Mesenchymal stem cell (in vitro differentiated cells and primary cell): ENCODE data around the gene IL17RA.
A peak's percentile ranks its signal among the peaks of the same experiment; 100 is the strongest.

Experiments used
- DNase-seq: peaks from one replicate; pipeline ENCODE4 v3.0.0-alpha.2; 2013
- H2AFZ ChIP-seq: one replicate; pipeline ENCODE4 v1.6.1; 2013; ENCODE audit warnings: low read depth, mild to moderate bottlenecking, control low read depth, inconsistent platforms, low read length, moderate library complexity
- H2AK5ac ChIP-seq: 2 replicates; pipeline ENCODE4 v1.6.1; 2013; ENCODE audit warnings: low read length, moderate library complexity, mild to moderate bottlenecking, inconsistent platforms; ENCODE audit not compliant: severe bottlenecking
- H2BK120ac ChIP-seq: one replicate; pipeline ENCODE4 v1.6.1; 2013; ENCODE audit warnings: low read depth, mild to moderate bottlenecking, inconsistent platforms, low read length, moderate library complexity
- H2BK12ac ChIP-seq, 2 experiments: one replicate each; pipeline ENCODE4 v1.6.1; 2013; ENCODE audit warnings: inconsistent platforms in 2 of 2, low read length in 2 of 2, mild to moderate bottlenecking in 2 of 2, moderate library complexity in 2 of 2, control low read depth in 1 of 2
- H2BK15ac ChIP-seq: one replicate; pipeline ENCODE4 v1.6.1; 2013; ENCODE audit warnings: mild to moderate bottlenecking, low read depth, inconsistent platforms; ENCODE audit not compliant: poor library complexity, severe bottlenecking
- H2BK5ac ChIP-seq: 2 replicates; pipeline ENCODE4 v1.6.1; 2013; ENCODE audit warnings: low read depth, mild to moderate bottlenecking, low read length, control low read depth, inconsistent platforms; ENCODE audit not compliant: poor library complexity, severe bottlenecking
- H3K14ac ChIP-seq, 2 experiments: one replicate each; pipeline ENCODE4 v1.6.1; 2013; ENCODE audit warnings: inconsistent platforms in 2 of 2, low read length in 2 of 2, control low read depth in 1 of 2, mild to moderate bottlenecking in 1 of 2, moderate library complexity in 1 of 2
- H3K18ac ChIP-seq, 2 experiments: one replicate each; pipeline ENCODE4 v1.6.1; 2013; ENCODE audit warnings: inconsistent platforms in 2 of 2, low read length in 2 of 2, control low read depth in 1 of 2, low read depth in 1 of 2, mild to moderate bottlenecking in 1 of 2
- H3K23ac ChIP-seq, 2 experiments: one replicate each; pipeline ENCODE4 v1.6.1; 2013; ENCODE audit warnings: inconsistent platforms in 2 of 2, low read length in 2 of 2, mild to moderate bottlenecking in 2 of 2, moderate library complexity in 2 of 2, control low read depth in 1 of 2
- H3K27ac ChIP-seq: 2 replicates; pipeline ENCODE4 v1.5.1; 2013; ENCODE audit warnings: mild to moderate bottlenecking, moderate library complexity, low read length, control low read depth, inconsistent platforms; ENCODE audit not compliant: poor library complexity, severe bottlenecking
- H3K27me3 ChIP-seq, 2 experiments: 2 replicates each; pipeline versions ENCODE4 v1.6.1 to v1.7.0; 2013; ENCODE audit warnings: low read length in 2 of 2, mild to moderate bottlenecking in 2 of 2, moderate library complexity in 2 of 2, control low read depth in 1 of 2, inconsistent platforms in 1 of 2; ENCODE audit not compliant: control insufficient read depth in 1 of 2, insufficient read depth in 1 of 2
- H3K36me3 ChIP-seq, 2 experiments: 2 replicates each; pipeline versions ENCODE4 v1.6.1 to v1.7.0; 2013; ENCODE audit warnings: low read length in 2 of 2, control low read depth in 1 of 2, inconsistent platforms in 1 of 2, low read depth in 1 of 2, mild to moderate bottlenecking in 1 of 2; ENCODE audit not compliant: insufficient read depth in 2 of 2, control insufficient read depth in 1 of 2
- H3K4ac ChIP-seq, 2 experiments: one replicate each; pipeline ENCODE4 v1.6.1; 2013; ENCODE audit warnings: inconsistent platforms in 2 of 2, low read length in 2 of 2, mild to moderate bottlenecking in 2 of 2, moderate library complexity in 2 of 2, control low read depth in 1 of 2, low read depth in 1 of 2
- H3K4me1 ChIP-seq: 2 replicates; pipeline ENCODE4 v1.6.1; 2013; ENCODE audit warnings: low read depth, low read length, control low read depth; ENCODE audit not compliant: control insufficient read depth, insufficient read depth
- H3K4me2 ChIP-seq: 2 replicates; pipeline ENCODE4 v1.6.1; 2013; ENCODE audit warnings: low read length, mild to moderate bottlenecking, inconsistent platforms; ENCODE audit not compliant: poor library complexity, severe bottlenecking
- H3K4me3 ChIP-seq, 2 experiments: 2 replicates each; pipeline versions ENCODE4 v1.5.1 to v1.7.0; 2013; ENCODE audit warnings: low read length in 2 of 2, mild to moderate bottlenecking in 2 of 2, control low read depth in 1 of 2, low read depth in 1 of 2; ENCODE audit not compliant: insufficient read depth in 1 of 2
- H3K79me1 ChIP-seq: replicated peaks from 2 replicates; pipeline ENCODE4 v1.6.1; 2013; ENCODE audit warnings: mild to moderate bottlenecking, control low read depth, low read length, inconsistent platforms; ENCODE audit not compliant: poor library complexity, severe bottlenecking
- H3K9ac ChIP-seq: 2 replicates; pipeline ENCODE4 v1.7.0; 2013; ENCODE audit warnings: mild to moderate bottlenecking, low read length, moderate library complexity
- H3K9me3 ChIP-seq: 2 replicates; pipeline ENCODE4 v1.7.0; 2013; ENCODE audit warnings: mild to moderate bottlenecking, low read length; ENCODE audit not compliant: control insufficient read depth
- H4K8ac ChIP-seq: one replicate; pipeline ENCODE4 v1.6.1; 2013; ENCODE audit warnings: inconsistent platforms, mild to moderate bottlenecking, low read length, moderate library complexity
- H4K91ac ChIP-seq: one replicate; pipeline ENCODE4 v1.6.1; 2013; ENCODE audit warnings: mild to moderate bottlenecking, low read length, inconsistent platforms
- WGBS: methylation state at CpG from one replicate; pipeline ENCODE4 v1.1.7; 2013; ENCODE audit warnings: mixed read lengths; 5-methylcytosine and 5-hydroxymethylcytosine counted together

The IL17RA gene

DNA sequence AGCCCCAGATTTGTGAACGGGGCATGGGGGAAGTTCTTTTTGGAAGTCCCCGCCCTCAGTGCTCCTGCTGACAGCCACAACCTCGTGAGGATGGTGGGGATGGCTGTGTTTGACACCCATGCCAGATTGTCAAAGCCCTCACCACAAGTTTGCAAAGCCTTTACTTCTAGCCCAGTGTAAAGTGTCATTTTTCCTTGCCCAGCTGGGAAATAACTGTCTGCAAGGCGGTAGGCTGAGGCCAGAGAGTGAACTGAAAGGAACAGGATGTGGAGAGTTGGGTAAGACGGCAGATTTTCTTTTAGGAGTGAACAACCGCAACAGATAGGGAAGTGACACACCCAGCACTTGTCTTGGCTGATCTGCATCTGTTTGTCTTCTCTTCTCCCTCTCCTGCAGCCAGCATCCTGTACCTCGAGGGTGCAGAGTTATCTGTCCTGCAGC, 13.6 kb downstream of the IL17RA start:
- Histone ChIP-seq H3K23ac (no peak overlapping the region), H2BK12ac (no peak overlapping the region), H2BK15ac (no peak overlapping the region), H3K14ac (no peak overlapping the region), H3K4ac (no peak overlapping the region), H2BK5ac (no peak overlapping the region), H3K4me1 (no peaks in the 10 kb centered on the region), H3K18ac (no peak overlapping the region), H3K4me3 (no peak overlapping the region), H3K27ac (no peak overlapping the region), H4K8ac (no peak overlapping the region), H4K91ac (no peak overlapping the region), H2AFZ (no peak overlapping the region), H3K4me2 (no peak overlapping the region), H3K9ac (no peak overlapping the region), H2BK120ac (no peak overlapping the region), H3K27me3 (no peaks in the 10 kb centered on the region), H2AK5ac (no peak overlapping the region), H3K36me3 (peaks cover 52 to 65% of the 10 kb centered on the region in 2 experiments), H3K79me1 (peaks cover 21% of the 10 kb centered on the region), H3K9me3 (no peaks in the 10 kb centered on the region)
- 80% methylated on average over 7 of the region's 7 CpGs for WGBS
- no peak for DNase-seq

DNA sequence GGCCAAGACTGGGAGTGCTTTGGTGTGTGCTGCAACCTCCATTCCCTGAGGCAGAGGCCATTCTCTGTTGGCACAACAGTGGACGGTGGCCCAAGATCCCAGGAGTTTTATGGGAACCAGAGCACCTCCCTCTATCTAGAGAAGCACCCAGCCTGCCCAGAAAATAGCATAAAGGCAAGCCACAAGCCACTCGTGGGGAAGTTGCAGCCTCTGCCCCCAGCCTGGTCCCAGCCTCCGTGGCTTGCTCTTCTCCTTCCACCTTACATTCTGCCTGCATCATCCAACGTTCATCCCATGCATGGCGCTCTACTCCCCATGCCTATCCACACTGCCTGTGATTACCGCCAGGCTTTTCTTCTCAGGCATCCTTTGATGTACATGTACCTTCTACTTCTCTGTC, 15.8 kb downstream of the IL17RA start:
- peaks cover 14% of the 10 kb centered on the region for H3K79me1 ChIP-seq
- H3K9me3 ChIP-seq: no peaks in the 10 kb centered on the region
- H3K27ac ChIP-seq: no peak overlapping the region
- no peak overlapping the region for H2BK15ac ChIP-seq
- H3K4me3 ChIP-seq: no peak overlapping the region
- H3K18ac ChIP-seq: no peak overlapping the region
- H3K23ac ChIP-seq: peak overlapping the region in 1 of 2 experiments; percentile 27
- peaks cover 71 to 80% of the 10 kb centered on the region in 2 experiments for H3K36me3 ChIP-seq
- no peak overlapping the region for H4K91ac ChIP-seq
- WGBS: 91% methylated on average over 6 of the region's 6 CpGs
- no peak for DNase-seq
- H3K4ac ChIP-seq: no peak overlapping the region
- H3K4me2 ChIP-seq: no peak overlapping the region
- H4K8ac ChIP-seq: no peak overlapping the region
- no peak overlapping the region for H3K14ac ChIP-seq
- H2AK5ac ChIP-seq: no peak overlapping the region
- no peaks in the 10 kb centered on the region for H3K27me3 ChIP-seq
- H2BK120ac ChIP-seq: no peak overlapping the region
- H2BK5ac ChIP-seq: no peak overlapping the region
- H2AFZ ChIP-seq: no peak overlapping the region
- no peak overlapping the region for H2BK12ac ChIP-seq
- H3K4me1 ChIP-seq: no peaks in the 10 kb centered on the region
- H3K9ac ChIP-seq: no peak overlapping the region

- 94% methylated on average over 13 of the region's 14 CpGs for WGBS
- no peak overlapping the region for H4K8ac ChIP-seq
- H2BK120ac ChIP-seq: no peak overlapping the region
- no peak overlapping the region for H2BK15ac ChIP-seq
- no peaks in the 10 kb centered on the region for H3K9me3 ChIP-seq
- peaks cover 7% of the 10 kb centered on the region for H3K79me1 ChIP-seq
- H2AFZ ChIP-seq: no peak overlapping the region
- no peak overlapping the region for H3K9ac ChIP-seq
- H3K27me3 ChIP-seq: no peaks in the 10 kb centered on the region
- H3K4me1 ChIP-seq: no peaks in the 10 kb centered on the region
- no peak overlapping the region for H3K18ac ChIP-seq
- H3K27ac ChIP-seq: no peak overlapping the region
- no peak overlapping the region for H2AK5ac ChIP-seq
- no peak overlapping the region for H3K14ac ChIP-seq
- H3K36me3 ChIP-seq: peaks cover 79 to 91% of the 10 kb centered on the region in 2 experiments
- no peak for DNase-seq
- no peak overlapping the region for H2BK5ac ChIP-seq
- H3K4me2 ChIP-seq: no peak overlapping the region
- H4K91ac ChIP-seq: no peak overlapping the region
- H3K23ac ChIP-seq: no peak overlapping the region
- no peak overlapping the region for H3K4me3 ChIP-seq
- no peak overlapping the region for H2BK12ac ChIP-seq
- H3K4ac ChIP-seq: no peak overlapping the region
Observed at GRCh38 chr22:17101475-17102296, 16.9 kb downstream of the IL17RA start.

DNA sequence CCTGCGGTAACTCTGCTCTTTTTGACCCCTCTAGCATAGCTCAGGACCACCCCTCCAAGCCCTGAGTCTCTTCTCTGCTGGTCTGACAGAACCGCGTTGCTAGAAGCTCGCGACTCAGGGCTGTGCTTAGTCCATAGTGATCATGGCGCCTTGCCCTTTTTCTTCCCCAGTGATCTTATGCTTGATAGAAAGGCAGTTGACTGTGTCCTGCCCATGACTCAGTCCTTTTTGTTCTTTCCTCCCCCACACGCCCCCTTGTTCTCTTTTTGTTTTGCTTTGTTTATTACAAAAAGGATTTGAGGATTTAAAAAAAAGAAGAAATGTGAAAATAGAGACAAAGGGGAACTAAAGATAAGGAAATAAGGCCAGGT, 17.5 kb downstream of the IL17RA start:
- H3K23ac ChIP-seq: no peak overlapping the region
- H2BK5ac ChIP-seq: no peak overlapping the region
- no peak overlapping the region for H3K4ac ChIP-seq
- no peak overlapping the region for H2AK5ac ChIP-seq
- H2BK12ac ChIP-seq: no peak overlapping the region
- H3K4me2 ChIP-seq: no peak overlapping the region
- H3K36me3 ChIP-seq: peaks cover 76 to 92% of the 10 kb centered on the region in 2 experiments
- H2AFZ ChIP-seq: no peak overlapping the region
- H3K4me1 ChIP-seq: no peaks in the 10 kb centered on the region
- no peaks in the 10 kb centered on the region for H3K27me3 ChIP-seq
- no peak overlapping the region for H3K14ac ChIP-seq
- H2BK15ac ChIP-seq: no peak overlapping the region
- no peak overlapping the region for H3K9ac ChIP-seq
- H3K9me3 ChIP-seq: no peaks in the 10 kb centered on the region
- H4K8ac ChIP-seq: no peak overlapping the region
- WGBS: 98% methylated on average over 6 of the region's 7 CpGs
- H3K27ac ChIP-seq: no peak overlapping the region
- H3K4me3 ChIP-seq: no peak overlapping the region
- H3K79me1 ChIP-seq: peaks cover 5% of the 10 kb centered on the region
- no peak overlapping the region for H2BK120ac ChIP-seq
- H4K91ac ChIP-seq: no peak overlapping the region
- no peak overlapping the region for H3K18ac ChIP-seq
- DNase-seq: no peak
